ENCODE results near the gene MRPS16.

DNA sequence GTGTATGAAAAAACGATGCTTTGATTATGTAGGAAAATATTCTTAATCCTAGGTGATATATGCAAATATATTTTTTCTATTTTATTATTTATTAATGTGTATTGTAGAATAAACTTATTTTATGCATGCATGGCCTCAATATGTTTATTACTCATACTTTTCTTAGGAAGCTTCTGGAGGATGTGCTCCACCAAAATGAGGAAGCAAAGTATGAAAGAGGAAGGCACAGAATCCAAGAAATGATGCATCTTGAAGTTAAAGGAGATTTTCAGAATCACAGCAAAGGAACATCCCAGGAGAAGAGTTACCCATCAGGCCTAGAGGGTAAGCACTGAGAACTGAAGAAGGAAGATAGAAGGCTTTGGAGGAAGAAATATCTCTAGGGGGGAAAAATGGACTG lies 35.0 kb upstream of the MRPS16 start:
- TF ChIP-seq, protein P1, sequence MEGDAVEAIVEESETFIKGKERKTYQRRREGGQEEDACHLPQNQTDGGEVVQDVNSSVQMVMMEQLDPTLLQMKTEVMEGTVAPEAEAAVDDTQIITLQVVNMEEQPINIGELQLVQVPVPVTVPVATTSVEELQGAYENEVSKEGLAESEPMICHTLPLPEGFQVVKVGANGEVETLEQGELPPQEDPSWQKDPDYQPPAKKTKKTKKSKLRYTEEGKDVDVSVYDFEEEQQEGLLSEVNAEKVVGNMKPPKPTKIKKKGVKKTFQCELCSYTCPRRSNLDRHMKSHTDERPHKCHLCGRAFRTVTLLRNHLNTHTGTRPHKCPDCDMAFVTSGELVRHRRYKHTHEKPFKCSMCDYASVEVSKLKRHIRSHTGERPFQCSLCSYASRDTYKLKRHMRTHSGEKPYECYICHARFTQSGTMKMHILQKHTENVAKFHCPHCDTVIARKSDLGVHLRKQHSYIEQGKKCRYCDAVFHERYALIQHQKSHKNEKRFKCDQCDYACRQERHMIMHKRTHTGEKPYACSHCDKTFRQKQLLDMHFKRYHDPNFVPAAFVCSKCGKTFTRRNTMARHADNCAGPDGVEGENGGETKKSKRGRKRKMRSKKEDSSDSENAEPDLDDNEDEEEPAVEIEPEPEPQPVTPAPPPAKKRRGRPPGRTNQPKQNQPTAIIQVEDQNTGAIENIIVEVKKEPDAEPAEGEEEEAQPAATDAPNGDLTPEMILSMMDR (conservative IDR thresholded peaks at IDR 0.05): no peak
- no peak for TF ChIP-seq EZH2 (IDR thresholded peaks at IDR 0.05; ENCODE audit: low read depth)
